Activated T-helper 1 cell treated with Interleukin-2 at 50 U/mL for 16 hours (primary cell): ENCODE measurements around the gene ASCC3.

Source experiments
- DNase-seq: peaks from one replicate; pipeline ENCODE4 v3.0.0-alpha.2; 2020; ENCODE audit warnings: low read depth

Gene ASCC3

DNA sequence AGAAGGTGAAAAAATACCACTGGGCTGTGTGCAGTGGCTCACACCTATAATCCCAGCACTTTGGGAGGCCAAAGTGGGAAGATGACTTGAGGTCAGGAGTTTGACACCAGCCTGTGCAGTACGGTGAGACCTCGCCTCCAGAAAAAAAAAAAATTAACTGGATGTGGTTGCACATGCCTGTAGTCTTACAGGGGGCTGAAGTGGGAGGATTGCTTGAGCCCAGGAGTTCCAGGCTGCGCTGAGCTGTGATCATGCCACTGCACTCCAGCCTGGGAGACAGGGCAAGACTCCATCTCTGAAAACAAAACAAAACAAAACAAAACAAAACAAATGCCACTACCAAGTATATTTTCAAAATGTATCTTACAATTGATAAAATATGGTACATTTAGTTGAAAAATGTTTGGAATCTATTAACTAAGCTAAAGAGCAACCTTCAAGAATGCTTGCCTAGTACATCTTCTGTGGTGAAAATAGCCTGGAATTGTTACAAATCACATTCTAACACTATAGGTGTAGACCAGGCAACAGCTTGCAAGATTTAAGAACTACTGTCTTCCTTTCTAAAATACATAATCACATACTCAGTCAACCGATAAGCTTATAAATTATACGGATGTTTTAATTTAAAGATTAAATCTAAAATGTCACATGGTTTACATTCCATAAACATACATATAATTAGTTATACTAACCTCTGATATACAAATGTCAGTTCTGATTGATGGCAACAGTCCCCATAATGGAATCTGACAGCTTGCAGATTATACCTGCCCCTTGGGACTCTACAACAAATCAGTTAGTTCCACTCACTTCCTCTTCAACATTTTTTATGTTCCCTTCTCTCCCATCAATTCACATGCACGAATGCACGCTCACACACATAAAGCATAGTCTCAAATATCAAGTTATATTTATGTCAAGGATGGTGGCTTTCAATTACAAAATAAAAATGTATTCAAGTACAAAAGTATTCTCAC lies 150.8 kb downstream of the ASCC3 start:
- DNase-seq, result no peak

GRCh38 chr6:100726666-100727065 lies 154.5 kb downstream of the ASCC3 start:
- no peak for DNase-seq

- DNase-seq, result no peak
Measured at GRCh38 chr6:100724696-100725095, 156.4 kb downstream of the ASCC3 start.

DNA sequence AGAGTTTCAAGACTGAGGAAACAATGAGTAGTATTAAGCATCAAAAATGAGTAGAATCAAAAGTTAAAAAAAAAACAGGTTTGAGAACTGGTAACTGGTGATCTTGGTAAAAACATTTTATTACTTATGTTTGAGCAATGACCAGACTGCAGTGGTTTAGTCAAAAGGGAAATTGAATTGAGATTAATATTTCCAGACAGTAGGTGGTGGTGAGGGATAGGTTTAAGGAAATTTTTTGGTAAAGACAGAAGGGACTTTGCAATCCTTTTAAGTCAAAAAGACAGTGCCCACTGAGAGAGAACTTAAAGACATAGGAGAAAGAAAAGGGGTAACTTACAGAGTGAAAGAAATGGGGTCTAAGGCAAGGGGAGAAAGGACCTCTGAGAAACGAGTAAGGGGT lies 156.9 kb downstream of the ASCC3 start:
- DNase-seq, result no peak

- DNase-seq, result no peak
Measured at GRCh38 chr6:100721256-100721655, 159.9 kb downstream of the ASCC3 start.

- DNase-seq, result no peak
Measured at GRCh38 chr6:100719883-100720682, 161.0 kb downstream of the ASCC3 start.

DNA sequence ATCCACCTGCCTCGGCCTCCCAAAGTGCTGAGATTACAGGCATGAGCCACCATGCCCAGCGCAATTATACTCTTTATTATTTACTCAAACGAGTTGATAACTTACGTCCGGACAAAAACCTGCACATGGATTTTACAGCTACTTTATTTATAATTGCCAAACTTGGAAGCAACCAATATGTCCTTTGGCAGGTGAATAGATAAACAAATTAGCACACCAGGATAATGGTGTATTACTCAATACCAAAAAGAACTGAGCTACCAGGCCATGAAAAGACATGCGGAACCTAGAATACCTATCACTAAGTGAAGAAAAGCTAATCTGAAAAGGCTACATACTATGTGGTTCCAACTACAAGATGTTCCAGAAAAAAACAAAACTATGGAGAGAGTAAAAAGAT lies 168.1 kb downstream of the ASCC3 start:
- no peak for DNase-seq

DNA sequence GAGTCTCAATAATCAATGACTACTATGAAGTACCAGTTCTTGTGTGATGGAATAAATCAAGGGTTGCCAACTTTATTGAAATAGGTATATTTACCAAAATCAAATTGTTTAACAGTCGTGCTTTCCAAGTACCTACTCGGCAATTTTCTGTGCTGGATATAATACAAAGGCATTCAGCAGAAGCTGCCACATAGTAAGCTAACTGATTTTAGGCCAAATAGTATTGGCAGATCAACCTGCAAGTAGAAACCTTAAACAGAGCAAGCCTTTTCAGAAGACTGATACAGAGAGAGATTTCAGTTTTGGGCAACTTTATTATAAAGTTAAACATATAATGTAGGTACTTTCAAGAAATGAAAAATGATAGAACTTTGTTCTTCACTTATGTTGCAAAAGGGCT lies 174.6 kb downstream of the ASCC3 start:
- no peak for DNase-seq

DNA sequence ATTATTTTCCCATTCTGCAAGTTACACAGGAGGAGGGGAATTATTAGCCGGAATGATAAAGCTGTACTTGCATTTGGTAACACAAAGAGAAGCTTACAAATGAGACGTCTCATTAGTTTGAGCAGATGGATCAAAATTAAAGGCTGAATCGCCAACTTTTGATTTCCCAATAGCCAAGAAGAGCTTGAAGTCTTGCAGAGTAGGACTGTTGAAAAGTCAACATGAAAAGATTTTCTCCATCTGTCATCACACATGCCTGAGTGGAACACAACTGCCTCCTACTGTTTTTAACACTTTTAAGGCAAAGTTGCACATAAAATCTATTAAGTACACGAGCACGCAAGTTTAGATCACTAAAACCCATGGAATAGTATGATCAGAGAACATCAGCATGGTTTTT lies 176.2 kb downstream of the ASCC3 start:
- DNase-seq, result no peak

- no peak for DNase-seq
Measured at GRCh38 chr6:100701728-100702127, 179.4 kb downstream of the ASCC3 start.

DNA sequence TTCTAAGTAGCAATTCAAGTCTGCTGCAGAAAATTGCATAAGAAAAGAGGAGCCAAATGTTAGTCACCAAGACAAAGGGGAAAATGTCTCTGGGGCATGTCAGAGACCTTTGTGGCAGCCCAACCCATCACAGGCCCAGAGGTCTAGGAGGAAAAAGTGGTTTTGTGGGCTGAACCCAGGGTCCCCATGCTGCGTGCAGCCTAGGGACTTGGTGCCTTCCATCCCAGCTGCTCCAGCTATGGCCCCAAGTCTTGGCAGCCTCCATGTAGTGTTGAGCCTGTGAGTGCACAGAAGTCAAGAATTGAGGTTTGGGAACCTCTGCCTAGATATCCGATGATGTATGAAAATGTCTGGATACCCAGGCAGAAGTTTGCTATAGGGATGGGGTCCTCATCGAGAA lies 181.1 kb downstream of the ASCC3 start:
- no peak for DNase-seq

GRCh38 chr6:100695445-100695844 lies 185.7 kb downstream of the ASCC3 start:
- DNase-seq, result no peak

DNA sequence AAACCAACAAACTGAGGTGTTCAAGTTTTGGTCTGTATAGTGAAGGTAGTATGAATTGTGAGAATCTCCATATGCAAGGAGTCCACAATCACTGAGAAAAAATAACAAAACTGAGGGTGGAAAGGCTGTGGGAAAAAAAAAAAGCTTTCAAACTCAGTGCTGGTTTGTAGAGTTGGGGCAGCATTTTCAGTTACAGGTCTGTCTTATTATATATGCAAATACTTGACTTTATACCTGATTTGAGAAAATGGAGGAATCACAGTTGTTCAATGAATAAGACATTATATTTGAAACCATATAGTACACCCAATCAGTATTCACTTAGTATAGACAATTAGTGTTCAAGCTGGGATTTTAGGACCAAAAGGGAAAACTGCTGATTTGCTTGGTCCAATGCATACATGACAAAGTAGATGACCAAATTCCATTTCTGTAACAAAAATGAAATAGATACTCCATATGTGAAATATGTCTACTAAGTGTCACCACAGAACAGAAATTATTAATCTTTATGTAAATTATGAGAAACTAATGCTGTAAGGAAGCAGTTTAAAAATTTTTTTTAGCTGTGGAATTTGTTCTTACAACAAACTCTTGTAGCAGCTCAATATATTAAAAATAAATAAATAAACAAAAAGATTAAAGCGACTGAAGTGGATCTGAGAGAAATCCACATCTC lies 187.7 kb downstream of the ASCC3 start:
- no peak for DNase-seq

- no peak for DNase-seq
Measured at GRCh38 chr6:100691972-100692371, 189.2 kb downstream of the ASCC3 start.

DNA sequence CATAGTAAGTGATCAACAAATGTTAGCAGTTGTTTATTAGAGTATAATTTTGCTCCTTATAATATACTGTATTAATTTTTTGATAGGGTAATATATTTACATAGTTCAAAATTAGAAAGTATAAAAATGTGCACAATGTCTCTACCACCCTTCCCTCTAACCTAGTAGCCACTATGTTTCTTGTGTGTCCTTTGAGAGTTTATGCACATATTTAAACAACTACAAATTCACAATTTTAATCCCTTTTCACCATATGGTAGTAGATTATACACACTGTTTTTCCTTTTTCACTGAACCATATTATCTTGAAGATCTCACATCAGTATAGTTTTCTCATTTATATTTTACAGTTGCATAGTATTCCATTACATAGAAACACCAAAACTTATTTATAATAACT lies 194.9 kb downstream of the ASCC3 start:
- DNase-seq, result no peak

DNA sequence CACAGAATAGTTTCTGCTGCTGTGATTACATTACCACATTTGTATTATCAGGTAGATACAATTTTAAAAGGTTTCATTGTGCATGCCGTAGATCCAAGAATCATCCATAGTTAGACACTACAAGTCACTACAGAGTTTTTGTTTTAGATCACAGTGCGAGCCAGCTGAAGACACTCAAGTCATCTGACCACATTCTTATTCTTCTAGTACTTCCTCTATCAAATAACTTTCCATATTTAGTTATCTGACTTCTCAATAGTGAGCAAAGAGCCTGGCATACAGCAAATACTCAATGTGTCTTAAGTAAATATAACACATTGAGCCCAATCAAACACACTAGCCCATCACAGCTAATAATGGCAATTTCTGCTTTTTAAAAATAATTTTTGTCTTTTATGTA lies 195.4 kb downstream of the ASCC3 start:
- DNase-seq, result no peak

DNA sequence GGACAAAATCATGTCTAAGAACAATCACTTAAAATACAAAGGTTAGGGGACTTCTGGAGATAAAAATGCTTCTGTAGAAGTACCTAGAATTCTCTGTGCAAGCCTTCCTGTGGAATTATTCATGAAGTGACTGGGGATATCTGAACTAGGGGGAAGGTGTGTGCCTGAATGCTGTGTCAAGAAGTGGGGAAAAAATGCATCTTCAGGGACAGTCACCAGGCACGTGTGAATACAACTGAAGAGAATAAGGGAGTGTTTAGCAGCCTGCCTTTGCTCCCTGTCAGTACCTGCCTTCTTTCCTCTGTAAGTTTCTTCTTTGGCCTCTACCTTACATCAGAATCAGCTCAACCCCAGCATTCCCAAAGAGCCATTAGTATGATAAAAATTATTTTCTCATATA lies 201.0 kb downstream of the ASCC3 start:
- no peak for DNase-seq

GRCh38 chr6:100678027-100678426 lies 203.1 kb downstream of the ASCC3 start:
- DNase-seq, result no peak

GRCh38 chr6:100677240-100677639 lies 203.9 kb downstream of the ASCC3 start:
- DNase-seq, result no peak

DNA sequence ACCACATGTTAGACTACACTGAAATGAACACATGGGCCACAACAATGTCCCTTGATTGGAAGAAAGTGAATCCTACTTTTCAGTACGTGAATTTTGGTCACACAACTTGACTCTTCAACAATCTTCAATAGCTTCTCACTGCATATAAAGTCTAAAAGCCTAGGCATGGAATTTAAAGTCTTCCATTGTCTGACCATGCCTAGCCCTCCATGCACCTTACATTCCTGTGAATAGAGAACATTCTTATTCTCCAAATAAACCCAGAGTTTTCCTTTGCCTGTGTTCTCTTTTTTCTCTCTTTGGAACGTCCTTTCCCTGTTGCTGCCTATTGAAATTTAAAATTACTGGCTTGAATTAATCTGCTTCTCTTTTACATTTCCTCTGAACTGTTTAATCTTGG lies 207.5 kb downstream of the ASCC3 start:
- no peak for DNase-seq

DNA sequence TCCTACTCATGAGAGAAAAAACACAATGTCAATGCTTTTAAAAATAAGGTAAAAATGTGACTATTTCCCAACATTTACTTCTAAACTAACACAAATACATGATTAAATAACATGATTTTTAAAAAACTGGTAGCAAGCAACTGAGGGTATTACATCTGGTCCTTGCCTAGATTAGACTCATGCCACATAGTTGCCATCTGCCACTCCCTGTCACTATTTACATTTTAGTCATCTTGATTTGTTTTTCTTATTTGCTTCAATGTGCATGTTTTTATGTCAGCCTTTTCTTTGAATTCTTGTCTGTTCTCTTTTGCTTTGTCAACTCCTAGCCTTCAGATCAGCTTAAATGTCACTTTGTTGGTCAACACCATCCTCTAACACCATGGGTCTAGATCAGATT lies 209.4 kb downstream of the ASCC3 start:
- no peak for DNase-seq

DNA sequence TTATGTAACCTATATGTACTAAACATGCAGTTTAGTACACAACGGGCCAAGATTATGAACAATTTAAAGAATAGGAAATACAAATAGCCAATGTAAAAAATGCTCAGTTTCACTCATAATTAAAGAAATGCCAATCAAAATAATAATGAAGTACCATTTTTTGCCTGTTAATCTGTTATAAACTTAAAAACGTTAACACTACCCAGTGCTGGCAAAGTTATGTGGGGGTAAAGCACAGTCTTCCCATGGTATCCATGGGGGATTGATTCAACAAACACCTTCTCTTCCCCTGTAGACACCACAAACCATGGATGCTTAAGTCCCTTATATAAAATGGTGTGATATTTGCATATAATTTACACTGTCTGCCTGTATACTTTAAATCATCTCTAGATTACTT lies 211.1 kb downstream of the ASCC3 start:
- no peak for DNase-seq

- no peak for DNase-seq
Measured at GRCh38 chr6:100665041-100665380, 216.1 kb downstream of the ASCC3 start.
